Hematopoietic multipotent progenitor cell treated with erythropoietin and hydrocortisone succinate and interleukin-3 and kit ligand, for 8 days (in vitro differentiated cells): ENCODE results near the gene RHOT1.
"Not testable (repeated sequence)": the region's sequence is repeated elsewhere in the genome, so short reads cannot be mapped to it uniquely, and the experiment has no call there.

ENCODE experiments used
- DNase-seq: peaks from one replicate; pipeline ENCODE4 v3.0.0-alpha.2; 2015

The RHOT1 gene

DNA sequence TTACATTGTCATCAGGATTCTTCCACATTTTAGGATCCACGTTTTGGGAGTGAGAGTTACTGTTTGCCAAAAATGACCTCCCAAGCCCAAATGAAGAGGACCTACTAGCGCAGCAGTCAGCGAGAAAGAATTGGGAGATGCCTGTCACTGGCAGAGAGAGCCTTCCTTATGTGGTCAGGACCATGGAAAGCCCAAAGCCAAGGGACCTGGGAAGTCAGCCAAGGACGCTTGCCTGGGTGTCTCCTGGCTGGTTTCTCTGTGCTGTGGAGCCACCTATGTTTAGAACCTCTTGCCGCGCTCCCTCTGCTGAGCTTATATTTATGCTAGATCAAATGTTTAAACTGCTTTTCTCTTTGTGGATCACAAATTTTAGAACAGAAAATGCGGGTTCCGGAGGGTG, 98.4 kb downstream of the RHOT1 start:
- no peak for DNase-seq

DNA sequence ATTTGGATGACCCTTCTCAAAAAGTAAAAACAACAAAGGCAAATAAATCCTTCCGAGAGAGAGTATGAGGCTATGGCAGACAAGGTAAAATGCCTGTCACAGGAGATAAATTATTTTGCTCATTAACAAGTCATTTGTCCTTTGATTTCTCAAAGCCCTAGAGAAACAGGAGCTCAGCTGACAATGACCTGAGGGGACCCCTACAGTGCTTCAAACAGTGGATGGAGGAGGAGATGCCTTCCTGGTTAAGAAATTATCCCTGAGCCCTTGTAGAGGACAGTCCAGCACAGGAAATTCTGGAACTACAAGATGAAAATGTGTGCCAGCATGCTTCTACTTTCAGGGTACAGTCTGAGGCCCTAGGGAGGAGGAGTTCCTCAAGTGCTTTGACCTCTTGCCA, 99.3 kb downstream of the RHOT1 start:
- DNase-seq, result no peak

GRCh38 chr17:32249475-32249874, 107.2 kb downstream of the RHOT1 start:
- DNase-seq, result no peak

GRCh38 chr17:32253117-32253611, 110.9 kb downstream of the RHOT1 start:
- DNase-seq, result peak; percentile 86

- DNase-seq, result no peak
Observed at GRCh38 chr17:32256012-32256700, 113.9 kb downstream of the RHOT1 start.

DNA sequence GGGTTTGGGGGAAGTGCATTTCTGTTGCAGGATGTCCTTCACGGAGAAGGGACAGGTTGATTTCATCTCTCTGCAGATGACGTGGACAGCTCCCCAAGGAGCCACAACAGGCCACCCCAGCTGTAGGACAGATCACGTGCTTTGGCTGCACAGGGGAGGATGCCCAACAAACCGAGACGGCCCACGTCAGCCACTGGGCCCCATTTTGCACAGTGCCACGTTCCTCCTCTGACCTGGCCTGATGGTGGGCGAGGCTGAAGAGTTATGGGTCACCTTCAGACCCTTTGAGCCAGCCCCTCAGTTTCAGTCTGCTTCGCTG, 114.4 kb downstream of the RHOT1 start:
- no peak for DNase-seq

GRCh38 chr17:32258383-32259140, 116.3 kb downstream of the RHOT1 start:
- DNase-seq, result no peak

GRCh38 chr17:32259586-32259985, 117.3 kb downstream of the RHOT1 start:
- DNase-seq, result no peak

GRCh38 chr17:32261417-32261736, 119.1 kb downstream of the RHOT1 start:
- no peak for DNase-seq

- DNase-seq, result no peak
Observed at GRCh38 chr17:32261936-32262510, 119.7 kb downstream of the RHOT1 start.

GRCh38 chr17:32263515-32263914, 121.2 kb downstream of the RHOT1 start:
- DNase-seq, result not testable (repeated sequence)

DNA sequence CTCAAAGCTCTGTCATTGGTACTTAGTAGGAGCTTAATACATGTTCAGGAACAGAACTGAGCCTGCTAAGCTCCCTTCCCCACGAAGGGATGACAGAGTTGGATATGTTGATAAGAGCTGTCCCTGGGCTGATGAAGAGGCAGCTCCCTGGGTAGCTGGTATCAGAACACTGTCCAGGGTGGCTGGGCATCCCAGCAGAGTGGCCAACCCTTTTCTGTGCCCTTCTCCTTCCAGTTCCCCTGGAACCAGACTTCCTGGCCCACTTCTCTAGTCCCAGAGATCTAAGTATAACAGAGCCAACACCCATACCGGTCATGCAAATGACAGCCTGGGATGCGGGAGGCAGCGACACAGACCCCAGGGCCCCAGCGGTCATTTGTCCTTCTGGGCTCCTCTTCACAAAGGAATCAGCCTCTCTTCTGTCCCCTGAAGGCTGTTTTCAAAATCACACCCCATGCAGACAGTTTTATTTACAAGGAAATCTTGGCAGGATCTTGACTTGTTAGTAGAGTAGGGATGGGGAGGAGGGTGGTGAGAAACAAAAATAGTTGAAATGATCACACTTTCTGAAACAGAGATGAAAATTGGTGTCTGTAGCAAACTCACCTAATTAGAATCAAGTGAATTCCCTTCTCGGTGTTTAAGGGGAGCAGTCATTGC, 122.0 kb downstream of the RHOT1 start:
- no peak for DNase-seq

GRCh38 chr17:32264823-32265191, 122.5 kb downstream of the RHOT1 start:
- DNase-seq, result no peak

DNA sequence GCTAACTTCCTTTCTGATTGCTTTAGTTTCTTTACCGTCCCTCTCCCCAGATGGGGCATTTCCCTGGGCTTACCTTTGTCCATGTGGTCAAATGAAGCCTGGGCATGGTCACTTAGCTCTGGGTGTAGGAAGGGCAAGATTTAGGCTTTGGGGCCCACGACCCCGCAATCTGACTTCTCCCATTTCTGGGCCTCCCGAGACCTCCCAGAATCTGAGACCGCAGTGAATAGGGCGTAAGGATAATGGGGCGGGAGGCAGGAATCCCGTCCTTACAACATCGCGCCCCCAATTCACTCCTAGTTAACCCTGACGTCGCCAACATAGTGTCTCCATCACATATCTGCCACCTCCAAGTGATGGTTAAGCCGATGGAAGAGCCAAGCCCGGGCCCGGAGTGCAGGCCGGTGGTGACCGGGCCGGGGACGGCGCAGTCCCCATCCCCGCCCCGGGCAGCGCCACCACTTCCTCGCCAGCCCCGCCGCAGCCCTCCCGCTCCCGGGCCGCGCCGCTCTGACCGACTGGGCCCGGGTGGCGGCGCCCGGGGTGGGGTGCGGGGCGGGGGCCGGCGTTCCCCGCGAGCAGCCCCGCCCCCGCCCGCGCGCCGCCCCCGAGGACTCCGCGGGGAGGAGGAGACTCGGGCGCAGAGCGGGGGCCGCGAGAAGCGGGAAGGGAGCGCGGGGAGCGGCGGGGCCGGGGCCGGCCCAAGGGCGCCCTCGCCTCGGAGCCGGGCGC, 123.1 kb downstream of the RHOT1 start, which contains the start of gene RHBDL3:
RHBDL3 (plus strand) TSS at position 641 of the 732 bp plus-strand sequence. CDS start 358 bp downstream, outside the sequence.
- DNase-seq, result no peak

GRCh38 chr17:32266051-32266388, 123.7 kb downstream of the RHOT1 start:
- DNase-seq, result no peak

GRCh38 chr17:32266389-32267301, 124.3 kb downstream of the RHOT1 start:
- no peak for DNase-seq

- DNase-seq, result no peak
Observed at GRCh38 chr17:32267690-32268205, 125.4 kb downstream of the RHOT1 start.

GRCh38 chr17:32268734-32269288, 126.5 kb downstream of the RHOT1 start:
- DNase-seq, result no peak

- DNase-seq, result no peak
Observed at GRCh38 chr17:32269377-32269776, 127.1 kb downstream of the RHOT1 start.

- DNase-seq, result no peak
Observed at GRCh38 chr17:32271844-32272243, 129.5 kb downstream of the RHOT1 start.

DNA sequence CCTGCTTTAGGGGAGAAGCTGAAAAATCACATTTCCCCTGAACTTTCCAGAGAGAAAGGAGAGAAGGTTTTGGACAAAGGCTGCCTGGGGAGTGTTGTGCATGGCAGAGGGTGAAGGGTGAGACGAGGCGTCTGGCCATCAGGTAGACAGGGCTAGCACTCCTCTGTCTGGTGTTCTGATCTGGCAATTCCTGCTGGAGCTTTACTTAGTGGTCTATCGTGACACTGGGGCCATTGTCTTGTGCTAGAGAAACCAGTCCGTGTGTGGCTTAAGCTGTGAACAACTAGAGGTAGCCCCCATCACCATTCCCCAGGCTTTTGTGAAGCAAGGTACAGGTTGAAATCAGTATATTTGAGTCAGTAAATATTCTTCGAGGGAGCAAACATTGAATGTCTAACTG, 131.8 kb downstream of the RHOT1 start:
- no peak for DNase-seq
